Pons (tissue), 1 donor: ENCODE measurements around the gene CAMKV.
A peak's percentile ranks its signal among the peaks of the same experiment; 100 is the strongest.
"Not testable (repeated sequence)": the region's sequence is repeated elsewhere in the genome, so short reads cannot be mapped to it uniquely, and the experiment has no call there.

Source experiments
- DNase-seq: peaks from one replicate; pipeline ENCODE4 v3.0.0-alpha.2; 2016; ENCODE audit warnings: low spot score

The CAMKV gene

DNA sequence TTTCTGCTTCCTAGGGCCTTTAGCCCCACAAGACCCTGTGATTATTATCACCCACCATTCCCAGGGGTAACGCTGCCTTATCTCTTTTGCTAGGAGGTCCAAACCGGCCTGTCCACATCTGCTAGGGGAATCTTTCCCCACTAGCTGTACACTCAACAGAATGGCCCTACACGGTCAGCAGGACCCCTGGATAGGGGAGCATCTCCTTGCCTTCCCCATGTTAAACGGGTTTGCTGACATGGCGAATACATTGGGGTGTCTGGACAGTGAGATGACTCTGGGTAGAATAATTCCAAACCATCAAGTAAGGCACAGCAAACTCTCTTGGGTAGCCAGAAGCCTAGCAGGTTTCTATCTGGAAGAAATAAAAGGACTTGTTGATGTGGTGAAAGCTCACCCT lies 14.0 kb downstream of the CAMKV start:
- no peak for DNase-seq

DNA sequence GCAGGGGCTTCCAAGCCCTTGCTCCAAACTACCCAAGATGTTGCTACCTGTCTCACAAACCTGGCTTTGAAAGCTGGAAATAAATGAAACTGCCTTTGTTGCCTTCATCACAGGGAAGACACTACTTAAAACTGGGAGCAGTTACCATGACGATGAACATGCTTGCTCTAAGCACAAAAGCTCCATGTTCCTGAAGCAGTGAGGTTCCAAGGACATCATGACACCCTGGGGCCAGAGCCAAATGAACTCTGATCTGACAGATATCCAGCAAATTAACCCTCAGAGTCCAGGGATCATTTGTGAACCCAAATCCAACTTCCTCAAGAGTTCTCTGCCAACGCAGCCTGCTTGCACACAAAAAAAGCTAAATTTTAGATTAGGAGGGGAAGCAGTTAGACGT lies 24.0 kb downstream of the CAMKV start:
- no peak for DNase-seq

DNA sequence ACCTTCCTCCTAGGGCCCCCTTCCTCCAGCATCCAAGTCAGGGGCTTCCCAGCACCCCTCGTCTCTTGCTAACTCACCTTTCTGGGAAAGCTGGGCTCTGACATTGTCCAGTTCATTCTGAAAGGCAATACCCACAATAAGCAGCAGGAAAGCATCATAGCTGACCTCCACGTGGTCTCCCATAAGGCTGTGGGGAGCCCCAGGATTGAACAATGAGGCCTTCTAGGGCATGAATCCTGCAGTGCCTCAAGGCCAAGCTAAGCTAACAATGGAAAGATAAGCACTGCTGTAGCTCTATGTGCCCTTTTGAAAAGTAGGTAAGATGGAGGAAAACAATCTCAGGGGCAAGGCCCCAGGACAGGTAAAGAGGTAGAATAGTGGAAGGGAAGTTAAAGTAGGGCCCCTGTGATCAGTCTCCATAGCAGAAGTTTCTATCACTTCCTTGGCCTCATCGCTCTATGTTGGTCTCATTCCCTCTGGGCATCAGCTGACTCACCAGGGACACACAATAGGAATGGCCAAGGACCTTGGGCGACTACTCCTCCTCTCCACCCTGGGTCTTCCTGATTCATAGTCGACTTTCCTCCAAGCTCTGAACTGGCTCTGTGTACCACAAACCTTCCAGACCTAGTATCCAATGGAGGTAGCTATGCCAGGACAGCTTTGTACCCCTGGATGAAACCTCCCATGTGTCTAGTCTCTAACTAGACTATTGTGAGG lies 25.1 kb downstream of the CAMKV start:
- DNase-seq, result no peak

DNA sequence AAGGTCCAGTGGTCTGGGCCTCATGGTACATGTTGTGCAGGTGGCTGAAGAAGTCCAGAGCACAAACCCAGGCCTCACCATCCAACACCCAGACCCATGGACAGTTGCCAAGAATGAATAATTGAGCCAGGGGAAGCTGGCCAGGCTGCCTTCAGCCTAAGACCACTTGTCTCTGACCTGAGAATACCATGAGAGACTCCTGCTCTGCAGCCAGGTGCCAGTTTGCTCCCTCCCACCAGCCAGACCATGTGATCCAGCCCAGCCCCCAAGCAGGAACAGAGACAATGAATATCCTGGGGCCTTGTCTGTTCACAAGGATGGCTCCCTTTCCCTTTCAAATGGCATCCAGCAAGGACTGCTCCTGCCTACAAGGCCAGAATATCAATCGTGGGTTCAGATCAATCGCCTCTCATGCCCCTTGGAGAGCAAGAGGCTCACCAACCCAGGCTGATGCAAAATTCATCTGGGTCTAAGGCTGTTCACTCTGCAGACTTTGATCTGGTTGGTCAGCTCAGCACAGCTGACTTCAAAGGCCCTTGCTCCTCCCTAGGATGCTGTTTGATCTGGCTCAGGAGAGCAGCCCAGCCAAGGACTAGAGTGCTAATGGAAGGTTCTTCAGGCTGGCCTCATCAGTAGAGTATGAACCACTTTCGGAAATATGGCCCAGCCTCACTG lies 26.7 kb downstream of the CAMKV start:
- no peak for DNase-seq

DNA sequence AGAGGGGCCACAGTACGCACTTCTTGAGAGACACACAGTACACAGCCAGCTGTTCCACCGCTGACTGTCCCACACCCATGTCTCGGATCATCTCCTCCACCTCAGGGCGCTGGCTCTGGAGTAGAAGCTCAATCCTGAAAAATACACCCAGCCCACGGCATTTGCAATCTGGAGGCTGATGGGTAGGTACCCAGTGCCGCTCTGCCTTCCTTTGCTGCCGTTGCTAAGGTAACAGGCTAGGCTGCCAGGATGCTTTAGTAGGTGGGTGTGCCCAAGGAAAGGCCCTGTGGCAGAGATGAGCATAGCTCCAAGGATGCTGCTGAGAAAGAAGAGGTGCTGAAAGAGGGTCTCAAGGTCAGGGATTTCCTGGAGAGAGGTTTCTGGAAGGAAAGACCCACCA lies 27.9 kb downstream of the CAMKV start:
- no peak for DNase-seq

DNA sequence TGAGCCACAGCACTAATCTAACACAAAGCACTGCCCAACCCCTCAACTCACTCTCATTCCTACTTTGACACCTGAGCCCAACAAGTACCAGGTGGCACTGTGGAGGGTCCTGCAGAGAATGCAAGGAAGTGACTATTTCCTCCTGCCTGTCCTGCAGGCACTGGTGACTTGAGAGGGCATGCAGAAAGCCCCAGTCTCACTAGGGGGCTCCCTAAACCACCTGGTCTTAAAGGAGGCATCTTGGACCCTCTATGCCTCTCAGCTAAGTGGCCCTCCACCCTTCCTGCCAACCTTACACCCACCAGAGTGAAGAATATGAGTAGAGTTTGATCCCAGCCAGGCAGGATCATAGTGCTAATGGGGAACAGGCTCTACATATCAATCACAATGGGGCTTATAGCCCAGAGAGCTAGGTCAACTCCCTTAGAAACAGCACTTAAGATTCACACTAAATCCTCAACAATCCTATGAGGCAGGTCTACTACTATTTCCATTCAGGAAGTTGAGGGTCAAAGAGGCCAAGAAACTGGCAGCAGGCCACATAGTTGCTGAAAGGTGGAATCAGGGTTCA lies 28.5 kb downstream of the CAMKV start:
- no peak for DNase-seq

DNA sequence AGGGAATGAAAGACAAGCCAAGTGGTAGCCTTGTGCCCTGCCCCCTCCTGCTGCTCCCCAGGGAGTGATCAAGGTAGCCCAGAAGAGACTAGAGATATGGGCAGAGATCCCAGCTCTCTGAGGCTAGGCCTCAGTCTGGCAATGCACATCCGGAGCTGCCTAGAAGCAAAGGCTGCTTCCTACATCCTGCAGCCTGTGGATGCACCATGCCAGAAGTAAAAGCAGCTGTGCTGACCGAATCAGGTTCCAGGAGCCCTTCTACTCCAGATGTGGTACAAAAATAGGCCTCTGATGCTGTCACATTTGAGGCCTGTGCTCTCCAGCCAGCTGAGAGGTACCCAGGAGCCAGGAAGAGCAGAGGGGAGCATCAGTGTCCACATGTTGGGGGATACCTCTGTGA lies 29.3 kb downstream of the CAMKV start:
- no peak for DNase-seq

DNA sequence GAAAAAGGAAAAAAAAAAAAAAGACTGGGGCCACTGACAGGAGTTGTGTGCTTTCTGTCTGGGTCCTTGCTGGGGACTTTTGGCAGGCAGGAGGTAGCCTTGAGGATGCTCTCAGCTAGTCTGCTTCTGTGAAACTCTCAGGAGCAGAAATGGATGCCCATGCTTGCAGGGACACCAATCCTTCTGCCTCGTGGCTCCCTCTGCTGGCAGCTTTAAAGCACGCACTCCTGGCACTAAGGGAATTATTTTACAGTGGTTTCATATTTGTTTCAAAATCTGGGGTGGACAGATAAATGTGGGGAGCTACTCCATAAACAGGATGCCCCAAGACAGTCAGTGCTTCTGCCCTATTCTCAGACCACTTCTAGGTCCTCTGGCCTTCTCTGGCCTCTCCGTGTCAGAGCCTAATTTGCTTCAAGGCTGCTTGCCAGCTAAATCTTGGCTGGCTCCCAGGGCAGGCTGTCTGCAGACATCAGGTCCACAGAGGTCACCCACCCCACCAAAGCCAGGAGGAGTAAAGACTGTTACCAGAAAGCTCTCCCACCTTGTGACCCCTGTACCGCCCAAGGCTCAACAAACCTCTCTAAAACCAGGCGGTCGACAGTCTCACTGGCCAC lies 30.4 kb downstream of the CAMKV start:
- DNase-seq, result peak; percentile 89

DNA sequence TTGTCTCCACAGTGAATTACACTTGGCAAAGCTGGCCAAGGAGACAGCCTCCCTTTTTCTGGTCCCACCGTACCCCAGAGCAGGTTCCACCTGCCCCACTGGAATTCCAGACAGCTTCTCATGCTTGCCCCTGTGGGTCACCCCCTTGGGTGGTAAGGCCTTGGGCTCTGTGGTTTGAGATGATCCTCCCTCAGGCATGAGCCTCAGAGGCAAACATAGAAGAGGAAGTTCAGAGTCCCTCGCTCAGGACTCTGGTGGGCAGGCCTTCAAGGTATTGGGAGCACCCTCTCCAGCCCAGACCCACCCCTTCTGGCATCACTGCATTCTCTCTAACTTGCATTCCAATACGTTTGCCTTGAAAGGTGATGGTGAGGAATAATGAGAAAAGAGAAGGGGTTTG lies 38.4 kb downstream of the CAMKV start:
- DNase-seq, result no peak

DNA sequence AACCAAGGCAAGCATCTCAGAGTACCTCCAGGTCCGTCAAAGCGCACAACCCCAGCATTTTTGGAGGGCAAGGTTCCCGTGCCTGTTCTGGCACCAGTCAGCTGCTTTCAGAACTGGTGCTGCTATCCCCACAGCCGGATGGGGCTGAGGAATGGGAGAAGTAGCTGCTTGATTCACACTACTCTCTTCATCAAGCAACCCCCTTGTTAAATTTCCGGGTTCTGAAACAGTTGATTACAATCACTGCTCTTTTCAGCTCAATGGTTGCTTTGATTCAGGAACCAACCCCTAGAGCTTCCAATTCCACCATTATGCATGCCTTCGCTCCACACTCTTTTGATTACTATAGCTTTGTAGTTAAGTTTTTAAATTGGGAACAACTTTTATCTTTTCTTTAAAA lies 43.7 kb downstream of the CAMKV start:
- DNase-seq, result peak; percentile 53

DNA sequence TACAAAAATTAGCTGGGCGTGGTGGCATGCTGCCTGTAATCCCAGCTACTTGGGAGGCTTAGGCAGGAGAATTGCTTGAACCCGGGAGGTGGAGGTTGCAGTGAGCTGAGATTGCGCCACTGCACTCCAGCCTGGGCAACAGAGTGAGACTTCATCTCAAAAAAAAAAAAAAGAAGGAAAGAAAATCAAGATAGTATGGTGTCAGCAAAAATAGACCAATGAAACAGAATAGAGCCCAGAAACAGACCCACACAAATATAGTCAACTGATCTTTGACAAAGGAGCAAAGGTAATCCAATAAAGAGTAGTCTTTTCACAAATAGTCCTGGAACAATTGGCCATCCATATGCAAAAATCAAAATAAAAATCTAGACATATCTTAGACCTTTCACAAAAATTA lies 46.6 kb downstream of the CAMKV start:
- DNase-seq, result not testable (repeated sequence)

DNA sequence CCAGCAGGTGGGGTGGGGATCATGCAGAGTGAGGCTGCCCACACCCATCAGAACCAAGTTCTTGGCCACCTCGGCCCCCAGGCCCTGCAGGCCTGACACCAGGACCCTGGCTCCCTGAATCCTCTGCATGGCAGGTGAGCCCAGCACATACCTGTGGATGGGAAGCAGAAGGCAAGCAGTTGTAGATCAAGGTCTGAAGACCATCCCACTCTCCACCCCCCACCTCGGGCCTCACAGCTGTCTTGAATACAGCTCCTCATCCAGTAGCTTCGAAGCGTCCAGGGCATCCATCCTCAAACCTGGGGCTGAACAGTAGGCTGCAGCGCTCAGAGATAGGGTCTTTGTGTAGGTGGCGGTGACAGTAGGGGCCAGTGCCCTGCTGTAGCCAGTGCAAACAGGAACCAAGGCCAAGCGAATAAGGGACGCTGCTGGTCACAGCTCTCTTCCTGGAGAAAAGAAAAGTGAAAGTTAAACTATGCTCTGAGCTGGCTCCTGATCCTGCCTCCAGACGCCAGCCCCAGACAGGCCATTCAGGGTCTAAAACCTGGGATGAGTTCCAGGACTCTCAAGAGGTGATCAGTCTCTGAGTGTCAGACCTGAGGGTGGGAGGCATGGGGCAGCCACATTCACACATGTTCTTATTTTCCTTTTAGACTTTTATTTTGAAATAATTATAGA lies 56.1 kb downstream of the CAMKV start, which contains the start of gene UBA7:
UBA7 (minus strand) TSS at position 457 of the 678 bp plus-strand sequence; CDS start at position 291, 166 bp downstream.
- DNase-seq, result peak; percentile 63

DNA sequence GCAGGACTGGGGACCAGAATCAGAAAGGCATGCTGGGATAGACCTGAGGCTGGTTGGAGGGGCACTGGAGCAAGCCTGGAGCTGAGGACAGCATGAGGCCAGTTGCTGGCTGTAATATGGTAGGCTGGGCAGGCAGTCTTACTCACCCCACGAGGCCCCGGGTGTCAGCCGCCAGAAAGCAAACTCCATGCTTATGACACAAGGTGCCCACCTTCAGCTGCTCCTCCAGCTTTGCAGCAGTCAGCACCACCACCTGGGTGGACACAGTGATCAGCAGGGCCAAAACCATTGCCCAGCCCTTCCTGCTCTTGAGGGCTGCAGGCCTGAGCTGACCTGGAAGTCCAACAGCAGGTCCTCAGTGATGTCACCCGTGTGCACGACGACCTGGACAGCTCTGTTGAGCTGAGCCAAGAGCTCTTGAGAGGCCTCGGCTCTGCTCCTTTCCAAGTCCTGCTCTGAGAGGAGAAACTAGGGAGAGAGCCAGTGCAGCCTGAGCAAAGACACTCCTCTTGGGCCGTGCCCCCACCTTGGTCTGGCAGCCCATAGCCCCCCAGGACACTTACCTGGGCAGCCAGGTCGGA lies 56.7 kb downstream of the CAMKV start:
- DNase-seq, result no peak
